Stomach (tissue), 4 donors: ENCODE data around the gene LYAR.

Experiments used
- EP300 ChIP-seq: sonication (generic); formaldehyde crosslinking; IDR thresholded peaks from one replicate; pipeline ENCODE4 v1.6.1; 2017; ENCODE audit warnings: antibody characterized with exemption
- POLR2A ChIP-seq, 4 donors: fragments of 450-650 bp; IDR thresholded peaks; one replicate each; pipeline ENCODE4 v1.6.1; 2016; ENCODE audit warnings: antibody characterized with exemption in 4 of 4, control low read depth in 2 of 4, mild to moderate bottlenecking in 1 of 4, moderate library complexity in 1 of 4
- POLR2AphosphoS5 ChIP-seq, 3 donors: sonication (generic); formaldehyde crosslinking; IDR thresholded peaks; one replicate each; pipeline ENCODE4 v1.6.1; 2016; ENCODE audit warnings: antibody characterized with exemption in 3 of 3

DNA sequence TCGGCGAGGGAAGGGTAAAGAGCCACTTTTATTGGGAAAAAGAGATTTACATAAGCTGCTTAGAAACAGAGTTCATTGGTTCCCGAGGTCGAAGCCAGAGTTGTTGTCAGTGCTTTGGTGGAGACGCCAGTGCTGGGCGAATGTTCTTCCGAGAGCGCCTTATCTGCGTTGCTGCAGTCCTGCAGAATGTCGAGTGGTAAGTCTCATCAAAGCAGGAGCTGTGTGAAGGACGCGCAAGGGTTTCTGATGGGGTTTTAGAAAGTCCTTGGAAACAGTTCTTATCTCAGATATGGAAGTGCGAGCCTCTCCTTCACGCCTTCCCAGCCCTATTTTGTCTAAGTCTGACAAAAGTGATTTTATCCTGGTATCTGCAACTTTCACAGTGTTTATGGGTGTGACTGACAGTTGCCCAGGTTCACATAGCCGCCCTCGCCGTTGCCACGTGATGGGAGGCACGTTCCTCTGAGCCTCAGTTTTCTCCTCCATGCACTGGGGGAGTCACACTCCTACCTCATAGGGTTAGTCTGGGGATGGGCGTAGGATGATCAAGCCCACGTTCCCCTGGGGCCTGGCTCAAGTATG, 49.6 kb upstream of the LYAR start:
- TF ChIP-seq EP300 (no peak), POLR2A (IDR thresholded peaks at IDR 0.05) (no peak), POLR2AphosphoS5 (IDR thresholded peaks at IDR 0.05) (no peak)
